MM.1S (cell line): ENCODE measurements around the gene LGMN.

ENCODE experiments used
- DNase-seq: peaks from one replicate; pipeline ENCODE4 v3.0.0-alpha.2; 2015
- H2AFZ ChIP-seq: fragments of 300-600 bp; sonication (generic); 2 replicates; pipeline ENCODE4 v1.6.0; 2016; ENCODE audit warnings: antibody characterized with exemption, low read length
- H3F3A ChIP-seq: fragments of 300-600 bp; sonication (generic); 2 replicates; pipeline ENCODE4 v1.6.1; 2016; ENCODE audit warnings: mild to moderate bottlenecking, antibody characterized with exemption, low read length, moderate library complexity, mixed read lengths; ENCODE audit not compliant: insufficient read depth
- H3K27ac ChIP-seq: fragments of 300-600 bp; sonication (generic); 2 replicates; pipeline ENCODE4 v1.5.1; 2016; ENCODE audit warnings: mild to moderate bottlenecking, low read length
- H3K27me3 ChIP-seq: fragments of 300-600 bp; sonication (generic); replicated peaks from 2 replicates; pipeline ENCODE4 v1.6.0; 2016; ENCODE audit warnings: low read length; ENCODE audit not compliant: insufficient read depth
- H3K36me3 ChIP-seq: fragments of 300-600 bp; sonication (generic); replicated peaks from 2 replicates; pipeline ENCODE4 v1.6.1; 2016; ENCODE audit warnings: mild to moderate bottlenecking, low read length, mixed read lengths; ENCODE audit not compliant: insufficient read depth
- H3K4me1 ChIP-seq: fragments of 300-600 bp; sonication (generic); 2 replicates; pipeline ENCODE4 v1.6.1; 2016; ENCODE audit warnings: low read length, mixed read lengths
- H3K4me2 ChIP-seq: fragments of 300-600 bp; sonication (generic); 2 replicates; pipeline ENCODE4 v1.6.0; 2016; ENCODE audit warnings: low read depth, low read length
- H3K4me3 ChIP-seq: fragments of 300-600 bp; sonication (generic); 2 replicates; pipeline ENCODE4 v1.5.1; 2016; ENCODE audit warnings: low read length, mixed read lengths
- H3K79me2 ChIP-seq: fragments of 300-600 bp; sonication (generic); 2 replicates; pipeline ENCODE4 v1.6.1; 2016; ENCODE audit warnings: mixed run types, low read length, mixed read lengths
- H3K9ac ChIP-seq: fragments of 300-600 bp; sonication (generic); 2 replicates; pipeline ENCODE4 v1.6.1; 2016; ENCODE audit warnings: low read length, mixed read lengths
- H3K9me2 ChIP-seq: fragments of 300-600 bp; sonication (generic); replicated peaks from 2 replicates; pipeline ENCODE4 v1.6.1; 2016; ENCODE audit warnings: mild to moderate bottlenecking, low read length, mixed read lengths; ENCODE audit not compliant: insufficient read depth
- H3K9me3 ChIP-seq: fragments of 300-600 bp; sonication (generic); replicated peaks from 2 replicates; pipeline ENCODE4 v1.6.1; 2016; ENCODE audit warnings: mild to moderate bottlenecking, low read length, mixed read lengths; ENCODE audit not compliant: insufficient read depth
- H4K20me1 ChIP-seq: fragments of 300-600 bp; sonication (generic); 2 replicates; pipeline ENCODE4 v1.6.1; 2016; ENCODE audit warnings: mild to moderate bottlenecking, low read length, moderate library complexity, mixed read lengths; ENCODE audit not compliant: insufficient read depth
- EZH2 ChIP-seq: fragments of 300-600 bp; sonication (generic); optimal IDR thresholded peaks from 2 replicates; pipeline ENCODE3; 2017; ENCODE audit warnings: low read depth, mild to moderate bottlenecking, antibody characterized with exemption, low read length, mixed read lengths
- EZH2phosphoT487 ChIP-seq: fragments of 300-600 bp; sonication (generic); IDR thresholded peaks from 2 replicates; pipeline ENCODE4 v1.6.1; 2018; ENCODE audit warnings: antibody characterized with exemption, low read length
- TF ChIP-seq, protein P1 (sequence below): fragments of 300-600 bp; sonication (generic); IDR thresholded peaks from 2 replicates; pipeline ENCODE4 v1.5.1; 2016; ENCODE audit warnings: antibody characterized with exemption, low read length, mixed read lengths

Gene LGMN

DNA sequence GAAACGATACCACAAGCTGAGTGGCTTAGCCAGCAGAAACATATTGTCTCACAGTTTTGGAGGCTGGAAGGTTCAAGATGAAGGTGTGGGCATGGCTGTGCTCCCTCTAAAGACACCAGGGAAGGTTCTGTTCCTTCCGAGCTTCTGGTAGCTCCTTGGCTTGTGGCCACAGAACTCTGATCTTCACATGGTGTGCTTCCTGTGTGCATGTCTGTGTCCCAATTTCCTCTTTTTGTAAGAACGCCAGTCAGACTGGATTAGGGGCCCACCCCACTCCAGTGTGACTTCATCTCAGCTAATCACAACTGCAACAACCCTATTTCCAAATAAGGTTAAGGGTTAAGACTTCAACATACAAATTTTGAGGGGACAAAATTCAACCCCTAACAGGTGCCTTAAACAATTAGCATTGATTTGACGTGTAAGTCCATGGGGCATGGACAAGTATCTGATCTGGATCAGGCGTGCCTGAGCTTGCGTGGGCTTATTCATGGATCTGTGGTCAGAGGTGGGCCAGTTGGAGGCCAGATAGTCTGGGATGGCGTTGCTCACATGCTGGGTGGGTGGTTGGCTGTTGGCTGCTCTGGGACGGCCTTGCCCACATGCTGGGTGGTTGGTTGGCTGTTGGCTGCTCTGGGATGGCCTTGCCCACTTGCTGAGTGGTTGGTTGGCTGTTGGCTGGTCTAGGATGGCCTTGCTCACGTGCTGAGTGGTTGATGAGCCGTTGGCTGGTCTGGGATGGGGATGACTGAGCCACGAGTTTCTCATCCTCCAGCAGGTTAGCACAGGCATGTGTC lies 88.5 kb downstream of the LGMN start:
- Histone ChIP-seq H3K9me2 (no peaks in the 10 kb centered on the region), H3K27ac (no peak overlapping the region), H3K79me2 (no peaks in the 10 kb centered on the region), H3K4me2 (no peak overlapping the region), H2AFZ (no peak overlapping the region), H3K9ac (no peak overlapping the region), H3F3A (no peaks in the 10 kb centered on the region), H3K4me3 (no peak overlapping the region), H4K20me1 (no peaks in the 10 kb centered on the region), H3K27me3 (no peaks in the 10 kb centered on the region), H3K4me1 (no peaks in the 10 kb centered on the region), H3K36me3 (no peaks in the 10 kb centered on the region), H3K9me3 (no peaks in the 10 kb centered on the region)
- DNase-seq, result no peak
- TF ChIP-seq EZH2phosphoT487, result no peak
- TF ChIP-seq, protein P1, sequence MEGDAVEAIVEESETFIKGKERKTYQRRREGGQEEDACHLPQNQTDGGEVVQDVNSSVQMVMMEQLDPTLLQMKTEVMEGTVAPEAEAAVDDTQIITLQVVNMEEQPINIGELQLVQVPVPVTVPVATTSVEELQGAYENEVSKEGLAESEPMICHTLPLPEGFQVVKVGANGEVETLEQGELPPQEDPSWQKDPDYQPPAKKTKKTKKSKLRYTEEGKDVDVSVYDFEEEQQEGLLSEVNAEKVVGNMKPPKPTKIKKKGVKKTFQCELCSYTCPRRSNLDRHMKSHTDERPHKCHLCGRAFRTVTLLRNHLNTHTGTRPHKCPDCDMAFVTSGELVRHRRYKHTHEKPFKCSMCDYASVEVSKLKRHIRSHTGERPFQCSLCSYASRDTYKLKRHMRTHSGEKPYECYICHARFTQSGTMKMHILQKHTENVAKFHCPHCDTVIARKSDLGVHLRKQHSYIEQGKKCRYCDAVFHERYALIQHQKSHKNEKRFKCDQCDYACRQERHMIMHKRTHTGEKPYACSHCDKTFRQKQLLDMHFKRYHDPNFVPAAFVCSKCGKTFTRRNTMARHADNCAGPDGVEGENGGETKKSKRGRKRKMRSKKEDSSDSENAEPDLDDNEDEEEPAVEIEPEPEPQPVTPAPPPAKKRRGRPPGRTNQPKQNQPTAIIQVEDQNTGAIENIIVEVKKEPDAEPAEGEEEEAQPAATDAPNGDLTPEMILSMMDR, result no peak
- TF ChIP-seq EZH2, result no peak

DNA sequence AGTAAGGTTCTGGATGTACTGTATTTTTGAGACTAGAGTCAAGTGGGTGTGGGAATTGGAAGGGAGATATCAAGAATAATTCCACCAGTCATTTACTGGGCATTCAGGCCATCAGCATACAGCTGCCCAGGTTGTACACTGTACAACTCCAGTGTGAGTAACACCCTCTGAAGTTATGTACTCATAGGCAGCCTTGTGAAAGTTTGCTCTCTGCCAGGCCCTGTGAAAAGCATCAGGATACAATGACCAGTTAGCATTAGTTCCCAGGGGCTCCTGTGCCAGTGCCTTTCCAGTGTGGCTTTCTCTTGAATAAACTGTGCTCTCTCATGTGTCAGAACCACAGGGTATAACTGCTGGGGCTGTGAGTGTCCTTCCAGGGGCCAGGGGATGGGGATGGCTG lies 89.7 kb downstream of the LGMN start:
- no peaks in the 10 kb centered on the region for H3F3A ChIP-seq
- H4K20me1 ChIP-seq, result no peaks in the 10 kb centered on the region
- H3K4me3 ChIP-seq, result no peak overlapping the region
- H3K79me2 ChIP-seq, result no peaks in the 10 kb centered on the region
- H3K27ac ChIP-seq, result no peak overlapping the region
- TF ChIP-seq EZH2phosphoT487 (no peak), EZH2 (no peak)
- TF ChIP-seq, protein P1, result no peak
- no peak overlapping the region for H3K4me2 ChIP-seq
- no peak overlapping the region for H2AFZ ChIP-seq
- no peaks in the 10 kb centered on the region for H3K4me1 ChIP-seq
- DNase-seq, result no peak
- no peaks in the 10 kb centered on the region for H3K36me3 ChIP-seq
- no peaks in the 10 kb centered on the region for H3K9me2 ChIP-seq
- no peak overlapping the region for H3K9ac ChIP-seq
- H3K9me3 ChIP-seq, result no peaks in the 10 kb centered on the region
- no peaks in the 10 kb centered on the region for H3K27me3 ChIP-seq

DNA sequence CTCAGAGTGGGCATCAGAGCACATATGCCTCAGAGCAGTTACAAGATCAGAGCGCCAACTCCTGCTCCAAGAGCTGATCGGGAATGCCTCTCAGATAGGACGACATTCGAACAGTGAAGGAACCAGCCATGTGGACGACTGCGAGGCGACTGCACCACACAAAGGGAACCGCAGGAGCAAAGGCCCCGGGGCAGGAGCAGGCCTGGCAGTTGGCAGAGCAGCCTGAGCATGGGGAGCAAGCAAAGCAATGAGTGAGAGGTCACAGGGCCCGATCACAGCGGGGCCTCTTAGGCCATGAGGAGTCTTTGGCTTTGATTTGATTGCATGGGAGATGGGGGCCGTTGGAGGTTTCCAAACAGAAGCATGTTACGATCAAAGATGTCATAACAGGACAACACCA lies 90.3 kb downstream of the LGMN start:
- Histone ChIP-seq H3K9me3 (no peaks in the 10 kb centered on the region), H3K4me1 (no peaks in the 10 kb centered on the region), H2AFZ (no peak overlapping the region), H3K36me3 (no peaks in the 10 kb centered on the region), H3K9ac (no peak overlapping the region), H3K4me3 (no peak overlapping the region), H3K9me2 (no peaks in the 10 kb centered on the region), H3K27ac (no peak overlapping the region), H3F3A (no peaks in the 10 kb centered on the region), H3K4me2 (no peak overlapping the region), H4K20me1 (no peaks in the 10 kb centered on the region), H3K79me2 (no peaks in the 10 kb centered on the region), H3K27me3 (no peaks in the 10 kb centered on the region)
- TF ChIP-seq, protein P1, result no peak
- no peak for TF ChIP-seq EZH2
- TF ChIP-seq EZH2phosphoT487, result no peak
- DNase-seq, result no peak
